HepG2 (cell line): Measurements from ENCODE around the gene PLVAP. TPM values are rescaled to one million over a fixed set of nuclear protein-coding genes. Genes with fewer than 3 reads are reported as not detected.

Source experiments
- ATAC-seq: fragments of 200-7000 bp; cut with Tn5 transposase; 3 replicates; pipeline ENCODE4 v1.9.1; 2020; ENCODE audit warnings: mild to moderate bottlenecking, moderate library complexity
- BruUV-seq: library from RNA; stranded (reverse); fragments of 400-500 nt; replicated peaks from 2 replicates; lab custom pipeline; 2021; lab: Mats Ljungman, UMichigan
- CTCF ChIA-PET: fragments of 300-600 bp; formaldehyde crosslinking; extraction: SDS; loops from one replicate; lab custom pipeline; 2021; ENCODE audit warnings: low total read pairs, inconsistent platforms, low intra/inter-chr PET ratio; lab: Yijun Ruan, JAX
- POLR2A ChIA-PET: fragments of 350-600 bp; sonication (Branson Sonifier 250); formaldehyde crosslinking; loops from one replicate; lab custom pipeline; 2020; ENCODE audit warnings: antibody characterized with exemption, inconsistent platforms; lab: Yijun Ruan, JAX
- DNase-seq: peaks from one replicate; pipeline ENCODE4 v3.0.0-alpha.2; 2015; ENCODE audit warnings: low spot score
- FAIRE-seq: peaks from 3 replicates; lab custom pipeline; 2011; peaks lifted over from hg19 to GRCh38; lab: Jason Lieb, UNC
- H2AFZ ChIP-seq: one replicate; pipeline ENCODE4 v1.6.1; 2011; ENCODE audit warnings: low read length, inconsistent platforms
- H3K27ac ChIP-seq: fragments of 300-600 bp; 3 replicates; pipeline ENCODE4 v1.8.0; 2011; ENCODE audit warnings: mixed run types, mild to moderate bottlenecking, mixed read lengths, low read length, inconsistent platforms; ENCODE audit not compliant: insufficient read depth; ENCODE audit errors: extremely low read length
- H3K27me3 ChIP-seq, 2 experiments: fragments of 200-600 bp in 1 of 2; 2 replicates in 1 of 2; 3 replicates in 1 of 2; pipeline versions ENCODE4 v1.6.0 to v1.8.0; 2011; ENCODE audit warnings: low read length in 2 of 2, mild to moderate bottlenecking in 2 of 2, moderate library complexity in 2 of 2, inconsistent platforms in 1 of 2; ENCODE audit not compliant: insufficient read depth in 2 of 2, control insufficient read depth in 1 of 2
- H3K36me3 ChIP-seq, 2 experiments: fragments of 200-600 bp in 1 of 2; replicated peaks in 1 of 2; 2 replicates in 1 of 2; 3 replicates in 1 of 2; pipeline versions ENCODE4 v1.5.1 to v1.8.0; 2011; ENCODE audit warnings: low read length in 2 of 2, inconsistent platforms in 1 of 2; ENCODE audit not compliant: insufficient read depth in 2 of 2, control insufficient read depth in 1 of 2
- H3K4me1 ChIP-seq: 2 replicates; pipeline ENCODE4 v1.5.1; 2012; ENCODE audit warnings: low read length, inconsistent platforms; ENCODE audit not compliant: insufficient read depth
- H3K4me2 ChIP-seq: 2 replicates; pipeline ENCODE4 v1.6.0; 2011; ENCODE audit warnings: low read depth, low read length, inconsistent platforms
- H3K4me3 ChIP-seq, 3 experiments: fragments of 200-600 bp in 1 of 3; sonication (generic), shearing (Covaris generic) in 1 of 3; replicated peaks in 1 of 3; 2 replicates each; pipeline ENCODE4 v1.5.1; 2011 to 2016; ENCODE audit warnings: low read length in 3 of 3, inconsistent platforms in 2 of 3, low read depth in 2 of 3, mild to moderate bottlenecking in 2 of 3, control low read depth in 1 of 3, mixed read lengths in 1 of 3; ENCODE audit not compliant: insufficient read depth in 1 of 3
- H3K79me2 ChIP-seq: one replicate; pipeline ENCODE4 v1.6.1; 2011; ENCODE audit warnings: low read length, inconsistent platforms; ENCODE audit not compliant: insufficient read depth
- H3K9ac ChIP-seq: 2 replicates; pipeline ENCODE4 v1.6.0; 2011; ENCODE audit warnings: mild to moderate bottlenecking, low read depth, low read length, inconsistent platforms; ENCODE audit not compliant: insufficient read depth
- H3K9me3 ChIP-seq: 2 replicates; pipeline ENCODE4 v1.5.1; 2012; ENCODE audit warnings: mild to moderate bottlenecking, low read length
- H4K20me1 ChIP-seq: 2 replicates; pipeline ENCODE4 v1.6.0; 2011; ENCODE audit warnings: inconsistent platforms, mild to moderate bottlenecking, low read length, moderate library complexity; ENCODE audit not compliant: insufficient read depth
- CAMTA2 ChIP-seq: sonication (generic); formaldehyde crosslinking; IDR thresholded peaks from 2 replicates; pipeline ENCODE4 v1.4.0; 2020; ENCODE audit warnings: mild to moderate bottlenecking, missing genetic modification reagents, borderline replicate concordance
- FOXA3 ChIP-seq: IDR thresholded peaks from 2 replicates; pipeline ENCODE4 v1.6.1; 2016; ENCODE audit warnings: missing genetic modification reagents, missing compliant biosample characterization
- HNRNPH1 ChIP-seq: fragments of 200-400 bp; formaldehyde crosslinking; optimal IDR thresholded peaks from 2 replicates; pipeline ENCODE3; 2017; ENCODE audit warnings: mild to moderate bottlenecking, low read depth, low read length
- HNRNPK ChIP-seq: fragments of 200-400 bp; formaldehyde crosslinking; IDR thresholded peaks from 2 replicates; pipeline ENCODE4 v1.6.1; 2018; ENCODE audit warnings: low read length, low read depth, moderate library complexity, mild to moderate bottlenecking; ENCODE audit not compliant: poor library complexity, severe bottlenecking
- PCBP1 ChIP-seq: fragments of 200-400 bp; formaldehyde crosslinking; IDR thresholded peaks from 2 replicates; pipeline ENCODE4 v1.6.1; 2017; ENCODE audit warnings: mild to moderate bottlenecking, low read depth, low read length, borderline replicate concordance
- POLR2G ChIP-seq: fragments of 200-400 bp; formaldehyde crosslinking; IDR thresholded peaks from 2 replicates; pipeline ENCODE4 v1.6.1; 2018; ENCODE audit warnings: mild to moderate bottlenecking, low read depth, low read length, moderate library complexity
- RBFOX2 ChIP-seq: fragments of 200-400 bp; formaldehyde crosslinking; IDR thresholded peaks from 2 replicates; pipeline ENCODE4 v1.6.1; 2017; ENCODE audit warnings: low read depth, mild to moderate bottlenecking, low read length
- SAP130 ChIP-seq: IDR thresholded peaks from 2 replicates; pipeline ENCODE4 v1.6.1; 2016; ENCODE audit warnings: low read depth
- SSRP1 ChIP-seq: IDR thresholded peaks from 2 replicates; pipeline ENCODE4 v1.6.1; 2016; ENCODE audit warnings: control low read depth
- ZNF367 ChIP-seq: sonication (generic); formaldehyde crosslinking; IDR thresholded peaks from 2 replicates; pipeline ENCODE4 v1.4.0; 2020; ENCODE audit warnings: missing genetic modification reagents, borderline replicate concordance
- ZNF720 ChIP-seq: sonication (generic); formaldehyde crosslinking; IDR thresholded peaks from 2 replicates; pipeline ENCODE4 v1.4.0; 2020; ENCODE audit warnings: missing genetic modification reagents
- WGBS: methylation state at CpG from one replicate; pipeline ENCODE4 v1.1.6; 2017; ENCODE audit warnings: low lambda C conversion rate; 5-methylcytosine and 5-hydroxymethylcytosine counted together
- in situ Hi-C: cut with HindIII; loops from 2 replicates; pipeline ENCODE4 v1.10.0; 2017; ENCODE audit warnings: low pct_unique_long_range_greater_than_20kb; ENCODE audit not compliant: extremely low pct_ligation_motif_present
- intact Hi-C: fragments of 100-400 bp; cut with micrococcal nuclease; formaldehyde crosslinking; loops from one replicate; pipeline ENCODE4 v1.10.0; 2022; ENCODE audit not compliant: unreplicated experiment
- polyA plus RNA-seq, 8 experiments: library from polyadenylated mRNA; depleted of rRNA in 3 of 8; stranded (reverse) in 7 of 8; unstranded in 1 of 8; fragments of >200 nt; fragmentation: Illumina TruSeq in 4 of 8; extraction: Trizol in 4 of 8; gene quantifications; 2 replicates each; pipeline versions ENCODE4 v1.2.1 to v1.2.3, GENCODE V29; 2011 to 2016; ENCODE audit warnings: low read depth in 4 of 8, missing spikeins in 1 of 8, mixed read lengths in 1 of 8; ENCODE audit not compliant: insufficient read depth in 1 of 8
- total RNA-seq, 5 experiments: library from RNA; depleted of rRNA; stranded (reverse); fragments of >200 nt; fragmentation: Illumina TruSeq; extraction: Trizol; gene quantifications; 2 replicates each; pipeline ENCODE4 v1.2.3, GENCODE V29; 2016; ENCODE audit warnings: low read depth in 1 of 5
- TF ChIP-seq, protein P1 (sequence below): sonication (generic); formaldehyde crosslinking; IDR thresholded peaks from 2 replicates; pipeline ENCODE4 v1.5.0; 2020; ENCODE audit warnings: mild to moderate bottlenecking, missing genetic modification reagents
- TF ChIP-seq, protein P2 (sequence below): sonication (generic); formaldehyde crosslinking; IDR thresholded peaks from 2 replicates; pipeline ENCODE4 v1.5.1; 2020; ENCODE audit warnings: mild to moderate bottlenecking, missing genetic modification reagents, borderline replicate concordance

Gene PLVAP
- total and polyA plus RNA-seq, 2 of the 13 experiments (the other 11 are each of a cell fraction or from before 2014, with no cell fraction given) = 0.26 TPM; not detected in 1

DNA sequence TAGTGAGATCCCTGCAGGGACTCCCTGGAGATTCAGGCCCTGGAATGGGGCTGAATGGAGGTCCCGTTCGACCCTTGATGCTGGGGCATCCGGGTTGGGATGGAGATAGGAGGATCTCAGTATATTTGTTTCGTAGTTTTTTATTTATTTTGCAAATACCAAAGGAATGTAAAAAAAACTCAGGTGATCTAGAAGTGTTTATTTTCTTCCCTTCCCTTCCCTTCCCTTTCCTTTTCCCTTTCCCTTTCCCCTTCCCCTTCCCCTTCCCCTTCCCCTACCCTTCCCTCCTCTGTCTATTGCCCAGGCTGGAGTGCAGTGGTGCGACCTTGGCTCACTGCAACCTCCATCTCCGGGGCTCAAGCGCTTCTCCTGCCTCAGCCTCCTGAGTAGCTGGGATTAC, 35.3 kb downstream of the PLVAP start:
- no peak for ATAC-seq
- 88% methylated on average over 7 of the region's 7 CpGs for WGBS
- H3K27ac ChIP-seq = peak overlapping the region; percentile 66
- in situ Hi-C loops = no loop called here
- H3K4me2 ChIP-seq = no peak overlapping the region
- TF ChIP-seq CAMTA2 (CRISPR knock-in tag) (no peak), PCBP1 (0 out of 2 replicates have a peak, but pooled peaks have one; percentile 26), SAP130 (no peak), RBFOX2 (0 out of 2 replicates have a peak, but pooled peaks have one; percentile 5), POLR2G (0 out of 2 replicates have a peak, but pooled peaks have one; percentile 1), ZNF720 (CRISPR knock-in tag) (no peak), ZNF367 (CRISPR knock-in tag) (no peak), HNRNPK (peak; percentile 88), HNRNPH1 (no peak), FOXA3 (CRISPR knock-in tag) (no peak), SSRP1 (CRISPR knock-in tag) (no peak)
- TF ChIP-seq, protein P1, sequence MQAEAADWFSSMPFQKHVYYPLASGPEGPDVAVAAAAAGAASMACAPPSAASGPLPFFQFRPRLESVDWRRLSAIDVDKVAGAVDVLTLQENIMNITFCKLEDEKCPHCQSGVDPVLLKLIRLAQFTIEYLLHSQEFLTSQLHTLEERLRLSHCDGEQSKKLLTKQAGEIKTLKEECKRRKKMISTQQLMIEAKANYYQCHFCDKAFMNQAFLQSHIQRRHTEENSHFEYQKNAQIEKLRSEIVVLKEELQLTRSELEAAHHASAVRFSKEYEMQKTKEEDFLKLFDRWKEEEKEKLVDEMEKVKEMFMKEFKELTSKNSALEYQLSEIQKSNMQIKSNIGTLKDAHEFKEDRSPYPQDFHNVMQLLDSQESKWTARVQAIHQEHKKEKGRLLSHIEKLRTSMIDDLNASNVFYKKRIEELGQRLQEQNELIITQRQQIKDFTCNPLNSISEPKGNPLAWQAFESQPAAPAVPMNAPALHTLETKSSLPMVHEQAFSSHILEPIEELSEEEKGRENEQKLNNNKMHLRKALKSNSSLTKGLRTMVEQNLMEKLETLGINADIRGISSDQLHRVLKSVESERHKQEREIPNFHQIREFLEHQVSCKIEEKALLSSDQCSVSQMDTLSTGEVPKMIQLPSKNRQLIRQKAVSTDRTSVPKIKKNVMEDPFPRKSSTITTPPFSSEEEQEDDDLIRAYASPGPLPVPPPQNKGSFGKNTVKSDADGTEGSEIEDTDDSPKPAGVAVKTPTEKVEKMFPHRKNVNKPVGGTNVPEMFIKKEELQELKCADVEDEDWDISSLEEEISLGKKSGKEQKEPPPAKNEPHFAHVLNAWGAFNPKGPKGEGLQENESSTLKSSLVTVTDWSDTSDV (CRISPR knock-in tag) = no peak
- TF ChIP-seq, protein P2, sequence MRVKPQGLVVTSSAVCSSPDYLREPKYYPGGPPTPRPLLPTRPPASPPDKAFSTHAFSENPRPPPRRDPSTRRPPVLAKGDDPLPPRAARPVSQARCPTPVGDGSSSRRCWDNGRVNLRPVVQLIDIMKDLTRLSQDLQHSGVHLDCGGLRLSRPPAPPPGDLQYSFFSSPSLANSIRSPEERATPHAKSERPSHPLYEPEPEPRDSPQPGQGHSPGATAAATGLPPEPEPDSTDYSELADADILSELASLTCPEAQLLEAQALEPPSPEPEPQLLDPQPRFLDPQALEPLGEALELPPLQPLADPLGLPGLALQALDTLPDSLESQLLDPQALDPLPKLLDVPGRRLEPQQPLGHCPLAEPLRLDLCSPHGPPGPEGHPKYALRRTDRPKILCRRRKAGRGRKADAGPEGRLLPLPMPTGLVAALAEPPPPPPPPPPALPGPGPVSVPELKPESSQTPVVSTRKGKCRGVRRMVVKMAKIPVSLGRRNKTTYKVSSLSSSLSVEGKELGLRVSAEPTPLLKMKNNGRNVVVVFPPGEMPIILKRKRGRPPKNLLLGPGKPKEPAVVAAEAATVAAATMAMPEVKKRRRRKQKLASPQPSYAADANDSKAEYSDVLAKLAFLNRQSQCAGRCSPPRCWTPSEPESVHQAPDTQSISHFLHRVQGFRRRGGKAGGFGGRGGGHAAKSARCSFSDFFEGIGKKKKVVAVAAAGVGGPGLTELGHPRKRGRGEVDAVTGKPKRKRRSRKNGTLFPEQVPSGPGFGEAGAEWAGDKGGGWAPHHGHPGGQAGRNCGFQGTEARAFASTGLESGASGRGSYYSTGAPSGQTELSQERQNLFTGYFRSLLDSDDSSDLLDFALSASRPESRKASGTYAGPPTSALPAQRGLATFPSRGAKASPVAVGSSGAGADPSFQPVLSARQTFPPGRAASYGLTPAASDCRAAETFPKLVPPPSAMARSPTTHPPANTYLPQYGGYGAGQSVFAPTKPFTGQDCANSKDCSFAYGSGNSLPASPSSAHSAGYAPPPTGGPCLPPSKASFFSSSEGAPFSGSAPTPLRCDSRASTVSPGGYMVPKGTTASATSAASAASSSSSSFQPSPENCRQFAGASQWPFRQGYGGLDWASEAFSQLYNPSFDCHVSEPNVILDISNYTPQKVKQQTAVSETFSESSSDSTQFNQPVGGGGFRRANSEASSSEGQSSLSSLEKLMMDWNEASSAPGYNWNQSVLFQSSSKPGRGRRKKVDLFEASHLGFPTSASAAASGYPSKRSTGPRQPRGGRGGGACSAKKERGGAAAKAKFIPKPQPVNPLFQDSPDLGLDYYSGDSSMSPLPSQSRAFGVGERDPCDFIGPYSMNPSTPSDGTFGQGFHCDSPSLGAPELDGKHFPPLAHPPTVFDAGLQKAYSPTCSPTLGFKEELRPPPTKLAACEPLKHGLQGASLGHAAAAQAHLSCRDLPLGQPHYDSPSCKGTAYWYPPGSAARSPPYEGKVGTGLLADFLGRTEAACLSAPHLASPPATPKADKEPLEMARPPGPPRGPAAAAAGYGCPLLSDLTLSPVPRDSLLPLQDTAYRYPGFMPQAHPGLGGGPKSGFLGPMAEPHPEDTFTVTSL (CRISPR knock-in tag) = no peak
- BruUV-seq = no TSS peak
- H3K4me3 ChIP-seq = no peak overlapping the region
- no peaks in the 10 kb centered on the region for H4K20me1 ChIP-seq
- peaks cover 43% of the 10 kb centered on the region for H3K4me1 ChIP-seq
- POLR2A ChIA-PET = no interaction called here
- no peak overlapping the region for H3K9ac ChIP-seq
- DNase-seq = no peak
- peaks cover 7% of the 10 kb centered on the region for H3K79me2 ChIP-seq
- CTCF ChIA-PET = no interaction called here
- H3K9me3 ChIP-seq = no peaks in the 10 kb centered on the region
- FAIRE-seq = no peak
- H2AFZ ChIP-seq = no peak overlapping the region
- peaks cover 1 to 9% of the 10 kb centered on the region in 2 experiments; a peak in 1 of 5 replicates for H3K36me3 ChIP-seq
- no peaks in the 10 kb centered on the region; a peak in 1 of 5 replicates for H3K27me3 ChIP-seq
- intact Hi-C loops = loop anchor here (10.0 kb wide), 1 partner anchor 123 kb away; the partner anchor contains the start of gene NXNL1
